Measurements from ENCODE around the gene GLE1. TPM values are rescaled to one million over a fixed set of nuclear protein-coding genes. Genes with fewer than 3 reads are reported as not detected.
"Not testable (repeated sequence)": the region's sequence is repeated elsewhere in the genome, so short reads cannot be mapped to it uniquely, and the experiment has no call there.

GLE1 gene
- total RNA-seq, 1 donor from 2014 or later = 21.6 TPM

- FAIRE-seq (no peak), DNase-seq (ENCODE audit: low spot score in 2 of 2) (no peak)
These were observed 46.5 kb downstream of the GLE1 start for GRCh38 chr9:128550770-128551656.

GRCh38 chr9:128551657-128552152 is 47.2 kb downstream of the GLE1 start:
- DNase-seq (ENCODE audit: low spot score in 2 of 2) (no peak), FAIRE-seq (no peak)

- DNase-seq (ENCODE audit: low spot score in 2 of 2) (peak; percentile 97 to 99), FAIRE-seq (no peak)
These were observed 47.7 kb downstream of the GLE1 start, which contains the start of gene SPTAN1 for GRCh38 chr9:128552153-128552743. Gene SPTAN1, plus strand, starts transcription at chr9:128552587. Its CDS starts 14,154 bp downstream, at chr9:128566741.

- DNase-seq (ENCODE audit: low spot score in 2 of 2) (peak; percentile 48 to 53), FAIRE-seq (no peak)
These were observed 48.4 kb downstream of the GLE1 start for GRCh38 chr9:128552744-128553440.

GRCh38 chr9:128553728-128554127 is 49.2 kb downstream of the GLE1 start:
- FAIRE-seq (no peak), DNase-seq (ENCODE audit: low spot score in 2 of 2) (no peak)

- FAIRE-seq (no peak), DNase-seq (ENCODE audit: low spot score in 2 of 2) (no peak)
These were observed 49.8 kb downstream of the GLE1 start for GRCh38 chr9:128554155-128554862.

GRCh38 chr9:128555180-128555721 is 50.7 kb downstream of the GLE1 start:
- no peak for DNase-seq (ENCODE audit: low spot score in 2 of 2)

GRCh38 chr9:128556276-128556675 is 51.8 kb downstream of the GLE1 start:
- DNase-seq (ENCODE audit: low spot score in 2 of 2) (no peak), FAIRE-seq (no peak)

More at GRCh38 chr9:128555180-128555721, 50.7 kb downstream of the GLE1 start:
- FAIRE-seq = no peak

GRCh38 chr9:128556926-128557634 is 52.6 kb downstream of the GLE1 start:
- DNase-seq (ENCODE audit: low spot score in 2 of 2) = no peak
- no peak for FAIRE-seq

GRCh38 chr9:128558431-128559310 is 54.2 kb downstream of the GLE1 start:
- DNase-seq (ENCODE audit: low spot score in 2 of 2) (peak; percentile 55 to 59), FAIRE-seq (no peak)

GRCh38 chr9:128565578-128565977 is 61.1 kb downstream of the GLE1 start:
- no peak for DNase-seq (ENCODE audit: low spot score in 2 of 2)
- no peak for FAIRE-seq

GRCh38 chr9:128568470-128569078 is 64.1 kb downstream of the GLE1 start:
- FAIRE-seq (no peak), DNase-seq (ENCODE audit: low spot score in 2 of 2) (no peak)

GRCh38 chr9:128575469-128575868 is 71.0 kb downstream of the GLE1 start:
- FAIRE-seq = no peak
- DNase-seq (ENCODE audit: low spot score in 2 of 2) = peak in 1 of 2 donors; percentile 41

- FAIRE-seq (no peak), DNase-seq (ENCODE audit: low spot score in 2 of 2) (no peak)
These were observed 71.4 kb downstream of the GLE1 start for GRCh38 chr9:128575916-128576315.

GRCh38 chr9:128577206-128577605 is 72.7 kb downstream of the GLE1 start:
- FAIRE-seq (no peak), DNase-seq (ENCODE audit: low spot score in 2 of 2) (no peak)

- DNase-seq (ENCODE audit: low spot score in 2 of 2) (no peak), FAIRE-seq (no peak)
These were observed 74.7 kb downstream of the GLE1 start for GRCh38 chr9:128579194-128579593.

GRCh38 chr9:128580731-128581130 is 76.2 kb downstream of the GLE1 start:
- no peak for FAIRE-seq
- no peak for DNase-seq (ENCODE audit: low spot score in 2 of 2)

GRCh38 chr9:128585155-128585554 is 80.6 kb downstream of the GLE1 start:
- DNase-seq (ENCODE audit: low spot score in 2 of 2); FAIRE-seq: not testable (repeated sequence)
